Heart right ventricle (tissue), 16 donors: ENCODE data around the gene FKBP1B. TPM values are rescaled to one million over a fixed set of nuclear protein-coding genes. Genes with fewer than 3 reads are reported as not detected.

ENCODE experiments used
- ATAC-seq, 8 donors: fragments of 200-7000 bp; cut with Tn5 transposase; one replicate each; pipeline ENCODE4 v1.9.1; 2020; ENCODE audit warnings: mild to moderate bottlenecking in 8 of 8, moderate library complexity in 8 of 8, moderate number of reproducible peaks in 1 of 8
- DNase-seq, 2 donors: peaks; one replicate each; pipeline ENCODE4 v3.0.0-alpha.2; 2020
- H3K27ac ChIP-seq, 10 donors: fragments of 200-600 bp; sonication (generic) in 2 of 10; one replicate each; pipeline versions ENCODE4 v1.5.0 to v1.8.0; 2020 to 2022; ENCODE audit warnings: mild to moderate bottlenecking in 3 of 10
- H3K27me3 ChIP-seq, 7 donors: fragments of 200-600 bp; one replicate each; pipeline ENCODE4 v1.8.0; 2021 to 2022; ENCODE audit warnings: mild to moderate bottlenecking in 2 of 7
- H3K36me3 ChIP-seq, 9 donors: fragments of 200-600 bp; sonication (generic) in 1 of 9; one replicate each; pipeline versions ENCODE4 v1.5.0 to v1.8.0; 2020 to 2022; ENCODE audit warnings: mild to moderate bottlenecking in 2 of 9
- H3K4me1 ChIP-seq, 9 donors: fragments of 200-600 bp; sonication (generic) in 1 of 9; one replicate each; pipeline versions ENCODE4 v1.5.0 to v1.8.0; 2020 to 2022; ENCODE audit warnings: mild to moderate bottlenecking in 4 of 9
- H3K4me3 ChIP-seq, 10 donors: fragments of 200-600 bp; sonication (generic) in 2 of 10; one replicate each; pipeline versions ENCODE4 v1.5.0 to v1.8.0; 2020 to 2022; ENCODE audit warnings: mild to moderate bottlenecking in 7 of 10, moderate library complexity in 2 of 10
- H3K9me3 ChIP-seq, 11 donors: fragments of 200-600 bp in 10 of 11; sonication (generic) in 2 of 11; one replicate each; pipeline versions ENCODE4 v1.5.0 to v1.8.0; 2013 to 2022; ENCODE audit warnings: mild to moderate bottlenecking in 2 of 11, control low read depth in 1 of 11, moderate library complexity in 1 of 11
- CTCF ChIP-seq, 9 donors: fragments of 200-600 bp; sonication (generic) in 2 of 9; IDR thresholded peaks; one replicate each; pipeline versions ENCODE4 v1.5.0 to v1.8.0; 2021 to 2022; ENCODE audit warnings: antibody characterized with exemption in 9 of 9, mild to moderate bottlenecking in 5 of 9, moderate library complexity in 1 of 9
- WGBS, 2 donors: extraction: QIAGEN DNeasy Blood & Tissue Kit; methylation state at CpG; one replicate each; pipeline ENCODE4 v1.1.7; 2013; ENCODE audit warnings: inconsistent platforms in 1 of 2; 5-methylcytosine and 5-hydroxymethylcytosine counted together
- intact Hi-C, 10 donors: fragments of 100-400 bp; cut with DNase I; formaldehyde crosslinking; loops; one replicate each; pipeline versions ENCODE4 v1.11.1 to v1.14.2; 2022
- polyA plus RNA-seq, 2 donors: library from polyadenylated mRNA; stranded (reverse); fragments of 200-250 nt; gene quantifications; one replicate each; pipeline ENCODE4 v1.2.3, GENCODE V29; 2013
- total RNA-seq, 10 donors: library from RNA; stranded (reverse); fragmentation: NEBNext Ultra II Directional in 3 of 10; extraction: Animal tissue kit (Norgen Biotek cat#: 25700) in 3 of 10; gene quantifications; one replicate each; pipeline versions ENCODE4 v1.2.1 to v1.2.4, GENCODE V29; 2021 to 2023
- donor health status: Arrhythmogenic right ventricular cardiomyopathy.
- donor health status: ischemic (EF 13 %, LVEDD 7.1; RV severe dilation, severe dysfunction).
- donor health status: healthy with polysubstance abuse.
- donor health status: DM: no; HTN: yes; CAD: no.
- donor health status: DM: no; HTN: no; CAD: no.
- donor health status: ischemic (EF 25% LVEDD 6.9; RV normal size, moderate dysfunction).
- donor health status: ischemic (EF 25% LVEDD 5.7; RV mildly dilated, moderate dysfunction).
- donor health status: healthy.
- donor health status: DM: yes; HTN: yes; CAD: no.
- donor health status: Ischemic cardiomyopathy.
- donor health status: ischemic (EF 35%, LVEDD 5.7; RV mildly dilated, moderate dysfunction).
- donor health status: nonischemic (EF 11% LVEDD 7.7; RV severe dilation, severe dysfunction).
- donor health status: DM: yes; HTN: yes; CAD: no.
- donor health status: PGD.
- donor health status: ischemic (EF 29% LVEDD 5.4; RV normal size, mild dysfunction).
- donor health status: nonischemic (EF 23%, LVEDD 6.1; RV moderate dilation, normal function).

Gene FKBP1B
- total and polyA plus RNA-seq, 12 donors, result 0.61 to 6.3 (median 1.7) TPM; not detected in 1

DNA sequence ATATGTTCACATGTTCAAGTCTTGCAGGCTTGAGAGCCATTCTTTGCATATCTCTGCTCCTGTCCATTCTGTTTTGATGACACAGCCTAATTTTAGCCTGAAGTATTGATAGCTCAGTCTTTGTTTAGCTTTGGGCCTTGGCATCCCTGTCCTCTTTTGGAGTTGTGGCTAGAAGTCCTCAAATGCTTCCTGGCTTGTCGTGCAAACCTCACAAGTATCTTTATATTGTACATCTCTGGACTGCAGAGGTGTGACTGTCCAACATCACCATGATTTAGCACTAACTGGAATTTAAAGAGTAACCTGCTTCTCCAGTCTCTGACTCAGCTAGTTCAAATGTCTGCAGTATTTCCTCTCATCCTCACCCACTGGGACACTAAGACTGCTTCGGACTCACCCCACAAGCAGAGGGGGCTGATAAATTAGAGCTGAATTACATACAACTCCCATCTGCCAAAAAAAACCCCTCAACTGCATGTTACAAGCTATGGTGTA, 61.9 kb downstream of the FKBP1B start:
- ATAC-seq (peak in 7 of 8 donors; percentile 43 to 83 (median 64)), DNase-seq (no peak)
- TF ChIP-seq CTCF (IDR thresholded peaks at IDR 0.05), result no peak
- peaks cover 0 to 10% (median 0%) of the 10 kb centered on the region in 9 donors for H3K36me3 ChIP-seq
- intact Hi-C loops, result no loop called here
- peaks cover 0 to 12% (median 0%) of the 10 kb centered on the region in 9 donors for H3K4me1 ChIP-seq
- no peak overlapping the region for H3K4me3 ChIP-seq
- WGBS, 2 donors, result 38 to 46% methylated on average over 2 of the region's 2 CpGs
- no peaks in the 10 kb centered on the region for H3K27me3 ChIP-seq
- H3K9me3 ChIP-seq, result peaks cover 0 to 29% (median 0%) of the 10 kb centered on the region in 11 donors
- H3K27ac ChIP-seq, result peak overlapping the region in 6 of 10 donors; percentile 10 to 59 (median 16)

Other genes starting within 250 kb of the FKBP1B start
- 10 to 100 TPM in 2 of 10 donors, 1 to 10 TPM in 8; 6.2 to 11.8 (median 8.8) TPM for gene ATAD2B, start 122.6 kb upstream of the FKBP1B start, total RNA-seq
- 1 to 10 TPM; 2.2 to 5.9 TPM for gene ATAD2B, start 122.6 kb upstream of the FKBP1B start, polyA plus RNA-seq
- gene UBXN2A, start 109.3 kb upstream of the FKBP1B start, total RNA-seq, result 10 to 100 TPM; 18.8 to 23.8 (median 19.8) TPM
- 1 to 10 TPM; 7.9 to 8.1 TPM for gene UBXN2A, start 109.3 kb upstream of the FKBP1B start, polyA plus RNA-seq
- under 1 TPM in 4 of 10 donors, not detected in 6; 0.19 to 0.66 (median 0.41) TPM for gene MFSD2B, start 39.7 kb upstream of the FKBP1B start, total RNA-seq
- under 1 TPM; 0.07 to 0.20 TPM for gene MFSD2B, start 39.7 kb upstream of the FKBP1B start, polyA plus RNA-seq
- 10 to 100 TPM in 1 of 10 donors, 1 to 10 TPM in 9; 4.8 to 10.1 (median 6.2) TPM for gene WDCP, start 2.4 kb upstream of the FKBP1B start, total RNA-seq
- 1 to 10 TPM; 1.8 to 2.8 TPM for gene WDCP, start 2.4 kb upstream of the FKBP1B start, polyA plus RNA-seq
- 10 to 100 TPM; 52.9 to 64.6 (median 57.4) TPM for gene SF3B6, start 26.6 kb downstream of the FKBP1B start, total RNA-seq
- 10 to 100 TPM; 29.2 to 81.7 TPM for gene SF3B6, start 26.6 kb downstream of the FKBP1B start, polyA plus RNA-seq
- gene TP53I3, start 35.1 kb downstream of the FKBP1B start, total RNA-seq, result 10 to 100 TPM in 6 of 10 donors, 1 to 10 TPM in 4; 8.7 to 18.3 (median 12.3) TPM
- 10 to 100 TPM; 16.4 to 17.2 TPM for gene TP53I3, start 35.1 kb downstream of the FKBP1B start, polyA plus RNA-seq
- gene PFN4, start 73.6 kb downstream of the FKBP1B start, total RNA-seq, result 1 to 10 TPM in 2 of 10 donors, under 1 TPM in 6, not detected in 2; 0.35 to 1.6 (median 0.78) TPM
- 1 to 10 TPM in 1 of 2 donors, under 1 TPM in 1; 0.28 to 2.3 TPM for gene PFN4, start 73.6 kb downstream of the FKBP1B start, polyA plus RNA-seq
- gene FAM228B, start 73.7 kb downstream of the FKBP1B start, total RNA-seq, result 10 to 100 TPM; 21.6 to 35.4 (median 27.3) TPM
- gene FAM228B, start 73.7 kb downstream of the FKBP1B start, polyA plus RNA-seq, result 10 to 100 TPM in 1 of 2 donors, 1 to 10 TPM in 1; 4.7 to 76.4 TPM
- 1 to 10 TPM in 2 of 10 donors, under 1 TPM in 7, not detected in 1; 0.25 to 4.1 (median 0.41) TPM for gene FAM228A, start 125.3 kb downstream of the FKBP1B start, total RNA-seq
- gene FAM228A, start 125.3 kb downstream of the FKBP1B start, polyA plus RNA-seq, result 1 to 10 TPM in 1 of 2 donors, under 1 TPM in 1; 0.29 to 1.3 TPM